AG10803 (cell line): ENCODE data around the gene EEIG1.
A peak's percentile ranks its signal among the peaks of the same experiment; 100 is the strongest.

Source experiments
- DNase-seq: peaks from one replicate; pipeline ENCODE4 v3.0.0; 2010; ENCODE audit warnings: low read depth
- H3K4me3 ChIP-seq: 2 replicates; pipeline ENCODE4 v1.5.1; 2011; ENCODE audit warnings: mild to moderate bottlenecking, low read length, control low read depth
- TF ChIP-seq, protein P1 (sequence below): conservative IDR thresholded peaks from 2 replicates; pipeline ENCODE4 v1.5.1; 2011; ENCODE audit warnings: mild to moderate bottlenecking, low read length, control low read depth, inconsistent platforms

EEIG1 gene

DNA sequence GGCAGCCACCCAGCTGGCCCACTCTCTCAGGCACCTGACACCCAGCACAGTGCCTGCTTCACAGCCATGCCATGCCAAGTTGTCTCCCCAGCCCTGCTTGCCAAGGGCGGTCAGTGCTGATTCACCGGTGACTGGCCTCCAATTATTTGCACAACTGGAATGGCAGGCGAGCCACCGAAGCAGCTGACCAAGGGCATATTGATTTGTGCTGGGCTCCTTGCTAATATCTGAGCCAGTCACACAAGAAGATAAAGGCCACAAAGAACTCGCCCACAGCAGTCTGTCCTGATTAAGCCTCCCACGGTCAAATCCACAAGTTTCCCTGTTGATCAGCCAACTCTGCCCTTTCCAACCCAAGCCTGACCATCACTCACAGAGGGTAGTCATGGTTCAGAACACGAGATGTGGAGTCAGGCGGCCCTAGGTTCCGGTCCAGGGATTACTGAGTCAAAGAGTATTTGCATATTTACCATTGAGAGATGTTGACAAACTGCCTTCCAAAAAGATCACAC, 6.4 kb upstream of the EEIG1 start:
- TF ChIP-seq, protein P1, sequence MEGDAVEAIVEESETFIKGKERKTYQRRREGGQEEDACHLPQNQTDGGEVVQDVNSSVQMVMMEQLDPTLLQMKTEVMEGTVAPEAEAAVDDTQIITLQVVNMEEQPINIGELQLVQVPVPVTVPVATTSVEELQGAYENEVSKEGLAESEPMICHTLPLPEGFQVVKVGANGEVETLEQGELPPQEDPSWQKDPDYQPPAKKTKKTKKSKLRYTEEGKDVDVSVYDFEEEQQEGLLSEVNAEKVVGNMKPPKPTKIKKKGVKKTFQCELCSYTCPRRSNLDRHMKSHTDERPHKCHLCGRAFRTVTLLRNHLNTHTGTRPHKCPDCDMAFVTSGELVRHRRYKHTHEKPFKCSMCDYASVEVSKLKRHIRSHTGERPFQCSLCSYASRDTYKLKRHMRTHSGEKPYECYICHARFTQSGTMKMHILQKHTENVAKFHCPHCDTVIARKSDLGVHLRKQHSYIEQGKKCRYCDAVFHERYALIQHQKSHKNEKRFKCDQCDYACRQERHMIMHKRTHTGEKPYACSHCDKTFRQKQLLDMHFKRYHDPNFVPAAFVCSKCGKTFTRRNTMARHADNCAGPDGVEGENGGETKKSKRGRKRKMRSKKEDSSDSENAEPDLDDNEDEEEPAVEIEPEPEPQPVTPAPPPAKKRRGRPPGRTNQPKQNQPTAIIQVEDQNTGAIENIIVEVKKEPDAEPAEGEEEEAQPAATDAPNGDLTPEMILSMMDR: no peak
- H3K4me3 ChIP-seq: no peak overlapping the region
- DNase-seq: peak; percentile 39

DNA sequence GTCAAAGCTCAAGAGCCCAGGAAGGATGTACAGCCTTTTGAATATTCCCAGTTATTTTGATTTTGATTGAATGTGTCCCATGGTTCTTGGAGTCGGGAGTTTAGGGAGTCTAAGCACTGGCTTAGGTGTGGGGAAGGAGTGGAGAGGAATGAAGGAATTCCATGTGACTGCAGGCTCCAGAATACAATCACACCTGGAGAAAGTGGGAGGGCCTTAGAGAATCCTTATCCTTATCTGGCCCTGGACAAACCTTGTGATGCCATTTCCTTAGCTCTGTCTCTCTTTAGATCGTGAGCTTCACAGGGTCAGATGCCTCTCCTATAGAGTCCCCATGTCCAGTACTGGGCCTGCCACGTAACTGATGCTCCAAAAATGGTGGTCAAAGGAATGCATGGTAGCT, 4.2 kb upstream of the EEIG1 start:
- no peak for DNase-seq
- no peak overlapping the region for H3K4me3 ChIP-seq
- TF ChIP-seq, protein P1: no peak

DNA sequence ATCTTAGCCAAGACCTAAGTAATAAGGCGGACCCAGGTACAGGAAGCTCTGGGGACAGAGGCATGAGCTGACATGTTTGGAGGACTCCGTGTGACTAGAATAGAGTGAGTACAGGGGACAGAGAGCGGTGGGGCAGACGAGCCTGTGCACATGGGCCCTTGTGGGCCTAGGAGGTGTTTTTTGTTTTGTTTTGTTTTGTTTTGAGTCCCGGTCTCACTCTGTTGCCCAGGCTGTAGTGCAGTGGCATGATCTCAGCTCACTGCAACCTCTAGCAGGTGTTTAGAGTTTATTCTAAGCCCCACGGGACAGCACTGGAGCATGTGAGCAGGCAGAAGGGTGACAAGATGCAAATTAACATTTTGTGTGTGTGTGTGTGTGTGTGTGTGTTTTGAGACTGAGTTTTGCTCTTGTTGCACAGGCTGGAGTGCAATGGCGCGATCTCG, 3.1 kb upstream of the EEIG1 start:
- no peak for DNase-seq
- H3K4me3 ChIP-seq: no peak overlapping the region
- TF ChIP-seq, protein P1: no peak

DNA sequence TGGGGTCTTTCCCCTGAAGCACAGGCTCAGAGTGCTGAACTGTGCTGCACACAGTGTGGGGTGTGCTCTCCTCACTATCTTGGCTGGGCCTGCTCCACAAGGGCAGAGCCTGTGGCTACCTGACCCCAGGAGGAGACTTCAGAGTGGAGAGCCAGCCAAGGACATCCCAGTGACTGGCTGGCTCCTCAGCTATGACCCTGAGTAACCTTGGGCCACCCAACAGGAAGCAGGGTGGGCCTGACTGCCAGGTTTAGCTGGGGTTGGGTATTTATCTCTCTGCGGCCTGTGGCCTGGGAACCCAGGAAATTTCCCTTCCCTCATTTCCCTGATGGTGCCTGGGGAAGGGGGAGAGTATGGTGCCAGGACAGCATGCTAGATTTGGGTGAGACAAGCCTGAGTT, 2.1 kb upstream of the EEIG1 start:
- H3K4me3 ChIP-seq: no peak overlapping the region
- DNase-seq: no peak
- TF ChIP-seq, protein P1: no peak

DNA sequence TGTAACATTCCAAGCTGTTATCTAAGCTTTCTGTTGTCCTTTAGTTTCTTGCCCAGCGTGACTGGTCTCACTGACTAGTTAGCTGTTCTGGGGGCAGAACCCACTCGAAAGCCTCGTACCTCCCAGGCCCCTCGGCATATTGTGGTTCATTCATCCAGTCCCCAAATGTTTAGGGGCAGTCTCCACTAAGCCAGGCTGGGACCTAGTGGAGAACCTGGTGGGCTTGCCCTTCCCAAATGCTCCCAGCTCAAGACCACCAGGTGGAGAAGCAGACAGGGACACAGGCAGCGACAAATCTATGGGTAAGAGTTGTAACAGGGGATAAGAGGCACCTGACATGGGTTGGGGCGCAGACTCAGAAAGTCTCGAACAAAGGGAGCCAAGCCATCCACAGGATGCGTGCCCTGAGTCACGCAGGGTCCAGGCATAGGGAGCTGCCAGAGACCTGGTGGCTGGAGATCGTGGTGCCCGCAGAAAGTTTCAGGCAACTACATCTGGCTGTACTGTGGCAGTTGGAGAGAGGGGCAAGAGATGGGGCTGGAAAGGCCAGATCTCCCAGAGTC, 851 bp upstream of the EEIG1 start:
- TF ChIP-seq, protein P1: no peak
- H3K4me3 ChIP-seq: peak overlapping the region; percentile 64
- DNase-seq: no peak

DNA sequence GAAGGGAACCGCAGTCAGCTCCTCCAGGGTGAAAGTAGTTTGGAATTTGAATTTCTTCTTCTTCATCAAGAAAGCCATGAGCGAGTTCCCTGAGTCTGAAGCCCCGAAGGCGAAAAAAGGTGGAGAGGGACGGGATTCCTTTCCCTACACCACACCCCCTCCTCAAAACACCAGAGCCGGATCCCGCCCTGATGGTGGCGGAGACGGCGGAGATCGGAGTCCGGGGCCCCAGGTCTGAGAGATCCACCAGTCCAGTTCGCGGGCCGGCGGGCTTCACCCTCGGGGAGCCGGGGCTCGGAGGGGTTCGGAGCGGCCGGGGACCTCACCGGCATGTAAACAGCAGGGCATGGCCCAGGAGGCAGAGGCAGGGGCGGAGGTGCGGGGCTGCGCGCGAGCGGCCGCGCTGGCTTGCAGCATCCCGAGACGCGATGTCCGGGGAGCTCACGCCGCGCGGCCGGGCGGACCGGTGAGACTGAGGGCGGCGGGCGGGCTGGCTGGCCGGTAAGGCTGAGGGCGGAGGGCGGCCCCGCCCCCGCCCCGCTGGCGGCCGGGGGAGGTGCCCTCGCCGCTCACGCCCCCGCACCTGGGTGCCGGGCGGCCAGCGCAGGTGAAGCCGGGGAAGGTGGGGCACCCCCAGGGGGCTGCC, 606 bp downstream of the EEIG1 start:
- H3K4me3 ChIP-seq: peak overlapping the region; percentile 89
- DNase-seq: no peak
- TF ChIP-seq, protein P1: no peak

DNA sequence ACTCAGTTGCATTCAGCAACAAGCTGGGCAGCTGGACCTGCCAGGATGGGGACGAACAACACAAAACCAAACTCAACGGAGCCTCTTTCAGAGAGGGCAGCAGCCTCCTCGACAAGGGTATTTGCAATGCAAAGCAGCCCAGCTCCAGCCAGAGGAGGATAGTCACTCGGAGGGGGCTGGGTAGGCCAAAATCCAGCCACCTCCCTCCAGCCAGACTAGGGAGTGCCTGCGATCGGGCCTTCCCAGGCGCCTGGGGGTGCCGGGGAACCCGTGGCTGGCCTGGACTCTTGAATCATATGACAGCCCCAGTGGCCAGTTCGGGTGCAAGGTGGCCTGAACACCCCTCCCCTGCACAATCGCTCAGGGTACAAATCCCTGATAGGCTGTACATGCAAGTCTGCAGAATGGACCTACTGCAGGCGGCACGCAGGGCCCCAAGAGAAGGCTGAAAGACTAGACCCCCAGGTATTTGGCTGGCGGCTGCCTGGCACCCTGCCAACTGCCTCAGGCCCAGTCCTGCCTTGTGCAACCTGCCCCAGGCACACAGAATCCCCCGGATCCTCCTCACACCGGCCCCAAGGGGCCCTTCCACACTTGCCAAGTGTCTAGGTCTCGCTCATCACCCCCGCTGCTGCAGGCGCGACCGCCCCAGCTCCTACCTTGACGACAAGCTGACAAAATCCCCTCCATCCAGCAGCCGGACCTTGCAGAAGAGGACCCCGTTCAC, 1.3 kb downstream of the EEIG1 start:
- TF ChIP-seq, protein P1: no peak
- H3K4me3 ChIP-seq: peak overlapping the region; percentile 89
- DNase-seq: peak; percentile 51
